B cell (primary cell): ENCODE data around the gene LILRA2. TPM values are rescaled to one million over a fixed set of nuclear protein-coding genes. Genes with fewer than 3 reads are reported as not detected.
A peak's percentile ranks its signal among the peaks of the same experiment; 100 is the strongest.
"Not testable (repeated sequence)": the region's sequence is repeated elsewhere in the genome, so short reads cannot be mapped to it uniquely, and the experiment has no call there.

Experiments
- ATAC-seq: fragments of 200-7000 bp; cut with Tn5 transposase; one replicate; pipeline ENCODE4 v1.10.0; 2021; ENCODE audit warnings: low read depth, mild to moderate bottlenecking, moderate number of reproducible peaks, moderate library complexity
- CTCF ChIA-PET: fragments of 350-600 bp; sonication (Branson Sonifier 250); formaldehyde crosslinking; loops from one replicate; lab custom pipeline; 2021; ENCODE audit warnings: antibody characterized with exemption, inconsistent platforms; lab: Charles Lee
- POLR2A ChIA-PET: fragments of 350-600 bp; sonication (Branson Sonifier 250); formaldehyde crosslinking; loops from one replicate; lab custom pipeline; 2021; ENCODE audit warnings: antibody characterized with exemption; lab: Charles Lee
- DNase-seq: peaks from one replicate; pipeline ENCODE4 v3.0.0; 2013
- H2AFZ ChIP-seq: 2 replicates; pipeline ENCODE4 v1.6.1; 2012; ENCODE audit warnings: mild to moderate bottlenecking, low read depth, low read length; ENCODE audit not compliant: insufficient read depth, poor library complexity, severe bottlenecking
- H3K27ac ChIP-seq, 2 donors: 1 replicate in 1 of 2; 2 replicates in 1 of 2; pipeline ENCODE4 v1.5.1; 2012 to 2013; ENCODE audit warnings: low read length in 2 of 2, mild to moderate bottlenecking in 2 of 2, moderate library complexity in 1 of 2
- H3K27me3 ChIP-seq, 4 experiments: fragments of 200-600 bp in 1 of 4; sonication (generic) in 1 of 4; replicated peaks in 1 of 4; 1 replicate in 2 of 4; 2 replicates in 2 of 4; pipeline versions ENCODE4 v1.6.1 to v1.7.0; 2013 to 2016; ENCODE audit warnings: low read length in 3 of 4, mild to moderate bottlenecking in 2 of 4, mixed read lengths in 1 of 4, moderate library complexity in 1 of 4; ENCODE audit not compliant: insufficient read depth in 4 of 4, control insufficient read depth in 3 of 4; ENCODE audit errors: control extremely low read depth in 1 of 4
- H3K36me3 ChIP-seq, 2 experiments: replicated peaks in 1 of 2; 1 replicate in 1 of 2; 2 replicates in 1 of 2; pipeline versions ENCODE4 v1.6.1 to v1.7.1; 2013; ENCODE audit warnings: low read length in 1 of 2; ENCODE audit not compliant: insufficient read depth in 2 of 2, control insufficient read depth in 1 of 2; ENCODE audit errors: control extremely low read depth in 1 of 2, extremely low read depth in 1 of 2
- H3K4me1 ChIP-seq, 2 donors: fragments of 200-600 bp in 1 of 2; sonication (generic) in 1 of 2; 1 replicate in 1 of 2; 2 replicates in 1 of 2; pipeline versions ENCODE4 v1.5.1 to v1.6.1; 2013 to 2017; ENCODE audit warnings: low read length in 2 of 2; ENCODE audit not compliant: control insufficient read depth in 2 of 2, insufficient read depth in 2 of 2
- H3K4me2 ChIP-seq: replicated peaks from 2 replicates; pipeline ENCODE3; 2012; ENCODE audit warnings: mild to moderate bottlenecking, low read depth, low read length; ENCODE audit not compliant: poor library complexity, severe bottlenecking
- H3K4me3 ChIP-seq, 5 experiments: fragments of 200-600 bp in 1 of 5; sonication (generic) in 1 of 5; 1 replicate in 3 of 5; 2 replicates in 2 of 5; pipeline versions ENCODE4 v1.5.1 to v1.7.0; 2011 to 2016; ENCODE audit warnings: low read length in 4 of 5, mild to moderate bottlenecking in 4 of 5, low read depth in 2 of 5, control low read depth in 1 of 5, moderate library complexity in 1 of 5; ENCODE audit not compliant: insufficient read depth in 1 of 5; ENCODE audit errors: control extremely low read depth in 1 of 5, extremely low read depth in 1 of 5
- H3K79me2 ChIP-seq: fragments of 200-600 bp; sonication (generic); one replicate; pipeline ENCODE4 v1.6.0; 2016; ENCODE audit warnings: low read length; ENCODE audit not compliant: control insufficient read depth, insufficient read depth
- H3K9ac ChIP-seq: fragments of 200-600 bp; sonication (generic); 2 replicates; pipeline ENCODE4 v1.6.1; 2017; ENCODE audit warnings: mild to moderate bottlenecking, low read length, moderate library complexity
- H3K9me3 ChIP-seq, 3 donors: one replicate each; pipeline versions ENCODE4 v1.6.1 to v1.7.1; 2013; ENCODE audit warnings: low read length in 2 of 3; ENCODE audit not compliant: control insufficient read depth in 2 of 3, insufficient read depth in 1 of 3; ENCODE audit errors: control extremely low read depth in 1 of 3
- H4K20me1 ChIP-seq: 2 replicates; pipeline ENCODE4 v1.6.0; 2012; ENCODE audit warnings: mild to moderate bottlenecking, low read length; ENCODE audit not compliant: insufficient read depth, control insufficient read depth, poor library complexity, severe bottlenecking
- H3K27ac Mint-ChIP-seq: one replicate; pipeline ENCODE4 v1.8.0; 2021; ENCODE audit warnings: mixed read lengths
- H3K27me3 Mint-ChIP-seq: one replicate; pipeline ENCODE4 v1.8.0; 2021; ENCODE audit warnings: mixed read lengths
- H3K4me1 Mint-ChIP-seq: one replicate; pipeline ENCODE4 v1.8.0; 2021; ENCODE audit warnings: mixed read lengths
- H3K4me3 Mint-ChIP-seq: one replicate; pipeline ENCODE4 v1.8.0; 2021; ENCODE audit warnings: mixed read lengths
- H3K9me3 Mint-ChIP-seq: one replicate; pipeline ENCODE4 v1.8.0; 2022; ENCODE audit warnings: mixed read lengths; ENCODE audit not compliant: insufficient read depth
- EZH2 ChIP-seq: IDR thresholded peaks from 2 replicates; pipeline ENCODE4 v1.6.1; 2012; ENCODE audit warnings: borderline replicate concordance, low read depth, mild to moderate bottlenecking, moderate library complexity, low read length; ENCODE audit not compliant: insufficient read depth, poor library complexity, severe bottlenecking
- WGBS: methylation state at CpG from one replicate; pipeline ENCODE4 v1.1.5; 2013; ENCODE audit warnings: missing lambda C conversion rate; ENCODE audit not compliant: insufficient coverage; 5-methylcytosine and 5-hydroxymethylcytosine counted together
- intact Hi-C: fragments of 100-400 bp; cut with micrococcal nuclease; formaldehyde crosslinking; loops from one replicate; pipeline ENCODE4 v1.10.0; 2022
- polyA plus RNA-seq: library from polyadenylated mRNA; depleted of rRNA; stranded (reverse); fragments of >200 nt; gene quantifications from 2 replicates; pipeline ENCODE4 v1.2.3, GENCODE V29; 2012
- total RNA-seq, 2 donors: library from RNA; stranded (reverse); fragments of 120-200 nt in 1 of 2; gene quantifications; 1 replicate in 1 of 2; 2 replicates in 1 of 2; pipeline versions ENCODE4 v1.2.3 to v1.2.4, GENCODE V29; 2013 to 2022
- TF ChIP-seq, protein P1 (sequence below): fragments of 200-600 bp; IDR thresholded peaks from one replicate; pipeline ENCODE4 v1.8.0; 2022; ENCODE audit warnings: antibody characterized with exemption, mild to moderate bottlenecking

LILRA2 gene
- total and polyA plus RNA-seq, 2 donors (not counting 1 experiment from before 2014, with no cell fraction given) = 0.25 to 2.8 TPM

DNA sequence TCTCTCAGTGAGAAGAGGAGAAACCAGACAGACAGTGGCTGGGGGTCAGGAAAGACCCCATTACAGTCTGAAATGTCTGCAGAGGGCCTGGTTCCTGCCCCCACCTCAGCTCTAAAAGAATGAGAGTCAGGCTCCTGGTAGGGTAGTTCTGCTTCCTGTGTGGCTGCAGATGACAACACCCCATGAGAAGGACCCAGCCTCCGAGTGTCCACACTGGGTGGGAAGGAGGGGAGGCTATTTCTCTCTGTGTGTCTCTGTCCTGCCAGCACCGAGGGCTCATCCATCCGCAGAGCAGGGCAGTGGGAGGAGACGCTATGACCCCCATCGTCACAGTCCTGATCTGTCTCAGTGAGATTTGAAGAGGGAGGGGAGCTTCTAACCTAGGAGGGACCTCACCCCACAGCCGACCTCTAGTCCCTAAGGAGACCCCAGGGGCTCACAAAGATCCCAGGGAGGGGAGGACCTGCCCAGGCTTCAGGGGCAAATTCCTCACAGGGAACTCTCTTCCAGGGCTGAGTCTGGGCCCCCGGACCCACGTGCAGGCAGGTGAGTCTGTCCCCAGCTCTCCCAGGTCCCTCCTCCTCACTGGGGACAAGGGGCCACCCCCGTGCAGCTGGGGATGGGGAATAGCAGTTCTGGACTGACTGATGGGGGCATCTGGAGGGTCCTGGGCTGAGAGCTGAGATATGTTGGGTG is 20.5 kb downstream of the LILRA2 start:
- peaks cover 16% of the 10 kb centered on the region for H3K27me3 Mint-ChIP-seq
- H2AFZ ChIP-seq, H3K27me3 ChIP-seq, ATAC-seq, POLR2A ChIA-PET, H3K27ac ChIP-seq, H3K36me3 ChIP-seq, H4K20me1 ChIP-seq, H3K9me3 Mint-ChIP-seq, DNase-seq, H3K79me2 ChIP-seq, intact Hi-C loops: not testable (repeated sequence)
- peak overlapping the region in 3 of 5 experiments; percentile 12 to 50 (median 39) for H3K4me3 ChIP-seq
- peaks cover 24% of the 10 kb centered on the region for H3K4me1 Mint-ChIP-seq
- H3K27ac Mint-ChIP-seq = peak overlapping the region; percentile 71
- peaks cover 24 to 32% of the 10 kb centered on the region in 2 donors for H3K4me1 ChIP-seq
- 75% methylated on average over 3 of the region's 9 CpGs for WGBS
- peak overlapping the region; percentile 35 for H3K9ac ChIP-seq
- H3K4me3 Mint-ChIP-seq = peak overlapping the region; percentile 77
- CTCF ChIA-PET = interaction anchor here (0.8 to 1.4 kb wide), 2 partner anchors 22 to 45 kb away, joined by 3 read pairs; no protein-coding TSS in a partner anchor
- peaks cover 0 to 21% (median 5%) of the 10 kb centered on the region in 3 donors for H3K9me3 ChIP-seq
- peak overlapping the region; percentile 55 for H3K4me2 ChIP-seq

DNA sequence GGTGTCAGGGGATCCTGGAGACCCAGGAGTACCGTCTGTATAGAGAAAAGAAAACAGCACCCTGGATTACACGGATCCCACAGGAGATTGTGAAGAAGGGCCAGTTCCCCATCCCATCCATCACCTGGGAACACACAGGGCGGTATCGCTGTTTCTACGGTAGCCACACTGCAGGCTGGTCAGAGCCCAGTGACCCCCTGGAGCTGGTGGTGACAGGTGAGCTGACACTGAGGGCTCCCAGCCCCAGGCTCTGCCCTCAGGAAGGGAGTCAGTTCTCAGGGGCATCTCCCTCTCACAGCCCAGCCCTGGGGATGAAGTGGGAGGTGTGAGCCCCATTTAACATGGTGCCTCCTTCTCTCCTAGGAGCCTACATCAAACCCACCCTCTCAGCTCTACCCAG is 21.1 kb downstream of the LILRA2 start:
- H4K20me1 ChIP-seq = no peaks in the 10 kb centered on the region
- no peaks in the 10 kb centered on the region for H3K36me3 ChIP-seq
- Mint-ChIP-seq H3K27ac (no peak overlapping the region), H3K4me3 (no peak overlapping the region), H3K4me1 (peaks cover 24% of the 10 kb centered on the region), H3K27me3 (peaks cover 16% of the 10 kb centered on the region), H3K9me3 (no peaks in the 10 kb centered on the region)
- peaks cover 24 to 32% of the 10 kb centered on the region in 2 donors for H3K4me1 ChIP-seq
- no peak overlapping the region for H3K4me3 ChIP-seq
- DNase-seq (no peak), ATAC-seq (no peak)
- ChIA-PET POLR2A (no interaction called here), CTCF (interaction anchor here (0.6 to 1.4 kb wide), 2 partner anchors 21 to 83 kb away, joined by 3 read pairs; no protein-coding TSS in a partner anchor)
- intact Hi-C loops = no loop called here
- peaks cover 0 to 5% (median 0%) of the 10 kb centered on the region in 4 experiments for H3K27me3 ChIP-seq
- peaks cover 0 to 21% (median 5%) of the 10 kb centered on the region in 3 donors for H3K9me3 ChIP-seq
- WGBS = 88% methylated on average over 5 of the region's 5 CpGs
- no peak overlapping the region for H3K27ac ChIP-seq
- H3K79me2 ChIP-seq = no peaks in the 10 kb centered on the region
- H3K4me2 ChIP-seq = no peak overlapping the region
- H3K9ac ChIP-seq = no peak overlapping the region
- no peak for TF ChIP-seq EZH2
- TF ChIP-seq, protein P1, sequence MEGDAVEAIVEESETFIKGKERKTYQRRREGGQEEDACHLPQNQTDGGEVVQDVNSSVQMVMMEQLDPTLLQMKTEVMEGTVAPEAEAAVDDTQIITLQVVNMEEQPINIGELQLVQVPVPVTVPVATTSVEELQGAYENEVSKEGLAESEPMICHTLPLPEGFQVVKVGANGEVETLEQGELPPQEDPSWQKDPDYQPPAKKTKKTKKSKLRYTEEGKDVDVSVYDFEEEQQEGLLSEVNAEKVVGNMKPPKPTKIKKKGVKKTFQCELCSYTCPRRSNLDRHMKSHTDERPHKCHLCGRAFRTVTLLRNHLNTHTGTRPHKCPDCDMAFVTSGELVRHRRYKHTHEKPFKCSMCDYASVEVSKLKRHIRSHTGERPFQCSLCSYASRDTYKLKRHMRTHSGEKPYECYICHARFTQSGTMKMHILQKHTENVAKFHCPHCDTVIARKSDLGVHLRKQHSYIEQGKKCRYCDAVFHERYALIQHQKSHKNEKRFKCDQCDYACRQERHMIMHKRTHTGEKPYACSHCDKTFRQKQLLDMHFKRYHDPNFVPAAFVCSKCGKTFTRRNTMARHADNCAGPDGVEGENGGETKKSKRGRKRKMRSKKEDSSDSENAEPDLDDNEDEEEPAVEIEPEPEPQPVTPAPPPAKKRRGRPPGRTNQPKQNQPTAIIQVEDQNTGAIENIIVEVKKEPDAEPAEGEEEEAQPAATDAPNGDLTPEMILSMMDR = no peak
- no peak overlapping the region for H2AFZ ChIP-seq

DNA sequence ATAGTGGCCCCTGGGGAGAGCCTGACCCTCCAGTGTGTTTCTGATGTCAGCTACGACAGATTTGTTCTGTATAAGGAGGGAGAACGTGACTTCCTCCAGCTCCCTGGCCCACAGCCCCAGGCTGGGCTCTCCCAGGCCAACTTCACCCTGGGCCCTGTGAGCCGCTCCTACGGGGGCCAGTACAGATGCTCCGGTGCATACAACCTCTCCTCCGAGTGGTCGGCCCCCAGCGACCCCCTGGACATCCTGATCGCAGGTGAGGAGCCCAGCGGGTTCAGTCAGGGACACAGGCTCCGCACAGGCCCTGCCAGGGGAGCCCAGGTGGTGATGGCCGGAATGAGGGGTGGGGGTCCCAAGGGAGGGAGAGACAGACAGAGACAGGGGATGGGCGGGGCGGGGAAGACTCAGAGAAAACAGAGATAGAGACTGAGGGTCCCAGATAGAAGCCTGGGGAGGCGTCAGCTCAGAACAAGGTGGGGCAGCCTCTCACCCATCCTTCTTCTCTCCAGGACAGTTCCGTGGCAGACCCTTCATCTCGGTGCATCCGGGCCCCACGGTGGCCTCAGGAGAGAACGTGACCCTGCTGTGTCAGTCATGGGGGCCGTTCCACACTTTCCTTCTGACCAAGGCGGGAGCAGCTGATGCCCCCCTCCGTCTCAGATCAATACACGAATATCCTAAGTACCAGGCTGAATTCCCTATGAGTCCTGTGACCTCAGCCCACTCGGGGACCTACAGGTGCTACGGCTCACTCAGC is 22.3 kb downstream of the LILRA2 start:
- H3K9me3 Mint-ChIP-seq, H3K4me3 Mint-ChIP-seq, ATAC-seq, H3K9ac ChIP-seq, H3K27me3 ChIP-seq, H2AFZ ChIP-seq, H3K4me2 ChIP-seq, H3K4me3 ChIP-seq, H3K79me2 ChIP-seq, DNase-seq, H4K20me1 ChIP-seq, H3K36me3 ChIP-seq, H3K27ac ChIP-seq, intact Hi-C loops: not testable (repeated sequence)
- Mint-ChIP-seq H3K27me3 (peaks cover 16% of the 10 kb centered on the region), H3K4me1 (peaks cover 24% of the 10 kb centered on the region), H3K27ac (peak overlapping the region; percentile 10)
- Histone ChIP-seq H3K9me3 (peaks cover 0 to 15% (median under 1%) of the 10 kb centered on the region in 3 donors), H3K4me1 (peaks cover 24 to 32% of the 10 kb centered on the region in 2 donors)
- CTCF ChIA-PET = interaction anchor here (1.4 kb wide), 1 partner anchor 20 kb away, joined by 3 read pairs; no protein-coding TSS in a partner anchor
- 92% methylated on average over 22 of the region's 26 CpGs for WGBS
- POLR2A ChIA-PET = interaction anchor here (0.6 kb wide), 1 partner anchor 742 kb away, joined by 7 read pairs; no protein-coding TSS in a partner anchor
